ENCODE measurements around the gene TBX3.

The TBX3 gene

DNA sequence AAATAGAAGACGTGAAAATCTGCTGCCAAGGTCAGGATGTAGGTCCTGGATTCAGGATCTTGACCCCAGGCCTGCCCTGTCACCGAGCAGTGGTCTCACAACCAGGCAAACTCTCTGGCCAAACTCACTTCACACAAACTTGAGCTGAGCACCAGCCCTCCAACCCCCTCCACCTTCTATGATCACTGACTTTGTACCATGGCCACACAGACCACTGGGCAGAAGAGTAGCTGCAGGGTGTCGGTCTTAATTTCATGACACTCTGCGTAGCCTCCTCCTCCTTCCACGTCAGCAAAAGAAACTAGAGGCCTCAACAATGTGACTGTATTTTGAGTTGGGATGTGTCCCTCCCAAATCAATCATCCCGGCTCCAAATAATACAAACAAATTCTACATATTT, 7.2 kb upstream of the TBX3 start:
- no peaks in the 10 kb centered on the region for H3K9me2 ChIP-seq (ENCODE audit: low read depth, low read length)
- H3K36me3 ChIP-seq (ENCODE audit: insufficient read depth, low read length), result no peaks in the 10 kb centered on the region
- no peaks in the 10 kb centered on the region for H3K4me1 ChIP-seq (ENCODE audit: insufficient read depth, low read length, severe bottlenecking)
- no peaks in the 10 kb centered on the region for H3F3A ChIP-seq (ENCODE audit: insufficient read depth, low read length)
- no peak overlapping the region for H2AFZ ChIP-seq (ENCODE audit: low read length)
- no peaks in the 10 kb centered on the region for H3K27me3 ChIP-seq (ENCODE audit: insufficient read depth, low read length)
- H3K4me3 ChIP-seq (ENCODE audit: low read depth, low read length, poor library complexity, severe bottlenecking), result no peak overlapping the region
- no peaks in the 10 kb centered on the region for H3K79me2 ChIP-seq (ENCODE audit: insufficient read depth, low read length)
- no peak overlapping the region for H3K9ac ChIP-seq (ENCODE audit: low read length)
- H3K27ac ChIP-seq (ENCODE audit: low read depth, low read length, poor library complexity, severe bottlenecking), result no peak overlapping the region
- H4K20me1 ChIP-seq (ENCODE audit: insufficient read depth, low read length), result no peaks in the 10 kb centered on the region
- no peak overlapping the region for H3K4me2 ChIP-seq (ENCODE audit: low read length)
- TF ChIP-seq EZH2 (IDR thresholded peaks at IDR 0.05; ENCODE audit: borderline replicate concordance, low read length) (no peak), CTCF (IDR thresholded peaks at IDR 0.05; ENCODE audit: low read length) (no peak)
- H3K9me3 ChIP-seq (ENCODE audit: low read length), result no peaks in the 10 kb centered on the region

DNA sequence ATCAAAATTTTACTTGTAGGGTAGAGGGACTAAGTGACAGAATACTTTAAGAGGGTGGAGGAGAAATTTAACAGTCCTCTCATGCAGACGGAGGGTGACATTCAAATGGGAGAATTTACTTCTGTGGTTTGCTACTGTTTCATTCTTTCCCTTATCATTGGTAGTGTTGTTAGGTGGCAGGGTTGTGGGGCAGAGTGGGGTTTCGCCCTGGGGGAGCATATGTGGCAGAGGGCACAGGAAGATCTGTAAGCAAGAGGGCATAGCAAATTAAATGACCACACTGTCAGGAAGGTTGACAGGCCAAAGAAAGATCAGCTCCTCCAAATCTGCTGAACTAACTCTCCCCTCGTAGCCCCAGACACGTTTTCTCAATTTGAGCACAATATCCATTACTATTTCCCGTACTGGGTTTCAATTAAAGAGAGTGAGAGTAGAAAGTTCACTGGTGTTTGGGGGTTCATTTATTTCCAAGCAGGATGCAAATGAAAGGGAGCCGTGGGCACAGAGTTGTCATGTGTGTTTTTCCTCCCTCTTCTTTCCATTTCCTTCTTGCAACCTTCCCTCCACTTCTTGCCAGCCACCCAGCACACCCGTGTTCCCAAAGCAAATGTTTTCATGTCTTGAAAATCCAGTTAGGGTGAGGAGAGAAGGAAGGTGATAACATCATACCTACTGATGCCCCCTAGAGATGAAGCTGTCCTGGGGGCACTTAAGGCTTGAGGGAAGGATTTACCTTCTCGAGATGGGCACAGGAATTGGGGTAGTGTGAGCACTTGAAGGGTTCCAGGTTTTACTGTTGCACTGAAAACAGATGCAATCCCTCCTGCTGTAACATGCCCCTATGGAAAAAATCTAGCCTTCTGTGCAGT, 6.5 kb upstream of the TBX3 start:
- Histone ChIP-seq H4K20me1 (ENCODE audit: insufficient read depth, low read length) (no peaks in the 10 kb centered on the region), H3K9me2 (ENCODE audit: low read depth, low read length) (no peaks in the 10 kb centered on the region), H3F3A (ENCODE audit: insufficient read depth, low read length) (no peaks in the 10 kb centered on the region), H3K4me3 (ENCODE audit: low read depth, low read length, poor library complexity, severe bottlenecking) (no peak overlapping the region), H3K4me2 (ENCODE audit: low read length) (no peak overlapping the region), H2AFZ (ENCODE audit: low read length) (no peak overlapping the region), H3K27ac (ENCODE audit: low read depth, low read length, poor library complexity, severe bottlenecking) (no peak overlapping the region), H3K27me3 (ENCODE audit: insufficient read depth, low read length) (no peaks in the 10 kb centered on the region), H3K9ac (ENCODE audit: low read length) (no peak overlapping the region), H3K79me2 (ENCODE audit: insufficient read depth, low read length) (no peaks in the 10 kb centered on the region), H3K9me3 (ENCODE audit: low read length) (no peaks in the 10 kb centered on the region), H3K4me1 (ENCODE audit: insufficient read depth, low read length, severe bottlenecking) (no peaks in the 10 kb centered on the region), H3K36me3 (ENCODE audit: insufficient read depth, low read length) (no peaks in the 10 kb centered on the region)
- TF ChIP-seq EZH2 (IDR thresholded peaks at IDR 0.05; ENCODE audit: borderline replicate concordance, low read length) (no peak), CTCF (IDR thresholded peaks at IDR 0.05; ENCODE audit: low read length) (no peak)

- H3K9me3 ChIP-seq (ENCODE audit: low read length), result no peaks in the 10 kb centered on the region
- no peaks in the 10 kb centered on the region for H3K9me2 ChIP-seq (ENCODE audit: low read depth, low read length)
- no peak overlapping the region for H3K9ac ChIP-seq (ENCODE audit: low read length)
- no peaks in the 10 kb centered on the region for H3K4me1 ChIP-seq (ENCODE audit: insufficient read depth, low read length, severe bottlenecking)
- H3F3A ChIP-seq (ENCODE audit: insufficient read depth, low read length), result no peaks in the 10 kb centered on the region
- no peak overlapping the region for H3K4me3 ChIP-seq (ENCODE audit: low read depth, low read length, poor library complexity, severe bottlenecking)
- TF ChIP-seq CTCF (IDR thresholded peaks at IDR 0.05; ENCODE audit: low read length) (no peak), EZH2 (IDR thresholded peaks at IDR 0.05; ENCODE audit: borderline replicate concordance, low read length) (no peak)
- no peak overlapping the region for H2AFZ ChIP-seq (ENCODE audit: low read length)
- H3K4me2 ChIP-seq (ENCODE audit: low read length), result no peak overlapping the region
- H3K27me3 ChIP-seq (ENCODE audit: insufficient read depth, low read length), result no peaks in the 10 kb centered on the region
- H3K27ac ChIP-seq (ENCODE audit: low read depth, low read length, poor library complexity, severe bottlenecking), result no peak overlapping the region
- H3K36me3 ChIP-seq (ENCODE audit: insufficient read depth, low read length), result no peaks in the 10 kb centered on the region
- no peaks in the 10 kb centered on the region for H3K79me2 ChIP-seq (ENCODE audit: insufficient read depth, low read length)
- H4K20me1 ChIP-seq (ENCODE audit: insufficient read depth, low read length), result no peaks in the 10 kb centered on the region
These were observed 5.4 kb upstream of the TBX3 start for GRCh38 chr12:114689075-114689994.
